ENCODE data around the gene RAB3GAP1.
"Not testable (repeated sequence)": the region's sequence is repeated elsewhere in the genome, so short reads cannot be mapped to it uniquely, and the experiment has no call there.

The RAB3GAP1 gene

DNA sequence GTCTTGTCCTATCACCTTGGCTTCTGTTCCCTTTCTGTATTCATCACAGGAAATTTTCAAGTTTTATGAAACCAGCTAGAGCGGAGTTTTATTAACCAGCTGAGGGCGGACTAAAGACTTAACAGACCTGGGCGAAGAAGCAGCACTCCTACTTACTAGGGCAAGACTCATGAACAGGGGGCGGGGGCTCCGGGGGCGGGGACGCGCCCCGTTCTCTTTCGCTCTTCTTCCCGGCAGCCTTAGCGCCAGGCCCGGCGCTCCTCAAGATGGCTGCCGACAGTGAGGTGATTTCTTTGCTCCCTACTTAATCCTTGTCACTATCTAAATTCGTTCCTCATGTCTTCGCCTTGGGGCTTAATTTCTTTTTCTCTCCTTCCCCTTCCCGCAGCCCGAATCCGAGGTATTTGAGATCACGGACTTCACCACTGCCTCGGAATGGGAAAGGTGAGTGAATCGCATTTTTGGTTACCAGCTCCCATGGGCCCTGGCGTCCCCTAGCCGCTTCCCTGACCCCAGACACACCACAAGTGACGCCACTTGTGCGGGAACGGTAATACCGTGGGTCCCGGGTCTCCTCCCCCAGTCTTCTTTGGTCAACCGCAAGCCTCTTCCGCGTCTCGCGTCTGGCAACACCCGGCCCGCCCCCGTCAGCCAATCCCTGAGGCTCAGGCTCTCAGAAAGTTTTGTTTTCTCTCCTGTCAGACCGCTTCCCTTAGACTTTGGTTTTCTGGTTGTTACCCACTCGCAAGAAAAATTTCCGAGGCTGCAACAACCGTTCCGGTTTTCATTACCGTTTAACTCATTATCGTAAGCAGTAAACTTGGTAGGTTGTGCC, at the start of gene RAB3GAP1:
Gene RAB3GAP1, plus strand, starts transcription at position 251 of the 835 bp plus-strand sequence. Its CDS starts 16 bp downstream, at position 267.
- DNase-seq, result peak; percentile 36

DNA sequence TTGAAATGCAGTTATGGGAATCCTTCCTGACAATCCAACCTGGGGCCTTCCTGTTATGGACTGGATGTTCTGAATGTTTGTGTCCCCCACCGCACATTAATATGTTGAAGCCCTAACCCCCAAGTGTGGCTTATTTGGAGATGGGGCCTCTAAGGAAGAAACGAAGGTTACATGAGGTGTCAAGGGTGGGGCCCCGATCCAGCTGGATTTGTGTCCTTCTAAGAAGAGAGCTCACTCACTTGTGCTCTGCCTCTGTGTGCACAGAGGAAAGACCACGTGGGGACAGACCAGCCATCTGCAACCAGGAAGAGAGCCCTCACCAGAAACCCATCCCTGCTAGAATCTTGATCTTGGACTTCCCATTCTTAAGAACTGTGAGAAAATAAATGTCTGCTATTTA, 49.3 kb upstream of the RAB3GAP1 start:
- DNase-seq, result no peak

DNA sequence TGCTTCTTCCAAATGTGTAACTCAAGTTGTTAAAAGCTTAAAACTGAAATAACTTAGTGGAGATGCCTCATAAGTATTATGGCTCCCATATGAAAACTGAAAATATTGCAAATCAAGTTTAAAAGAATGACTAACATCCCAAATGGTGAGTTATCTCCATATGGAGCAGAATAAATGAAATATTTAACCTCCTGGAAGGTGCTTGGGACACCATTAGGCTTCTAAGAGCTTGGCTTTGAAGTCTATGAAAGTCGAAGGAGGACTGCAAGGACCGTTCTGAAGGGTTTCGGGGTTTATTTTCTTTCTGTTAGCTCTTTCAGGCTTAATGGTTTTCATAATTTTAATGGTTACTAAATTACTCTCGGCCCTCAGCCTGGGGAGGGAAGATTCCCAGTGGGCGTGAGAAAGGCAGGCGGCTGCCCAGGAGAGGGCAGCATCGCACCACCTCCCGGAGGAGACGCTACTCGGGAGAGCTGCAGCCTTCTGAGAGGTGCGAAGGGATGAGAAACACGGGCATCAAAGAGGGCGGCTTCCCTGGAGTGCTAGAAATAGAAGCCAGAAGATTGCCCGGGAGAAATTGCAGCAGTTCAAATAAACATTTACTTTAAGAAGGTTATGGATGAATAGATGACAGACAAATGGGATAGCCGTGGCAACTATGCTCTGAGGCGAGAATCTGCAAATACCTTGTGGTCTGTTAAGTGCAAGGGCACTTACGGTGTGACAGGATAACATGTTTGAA, 47.9 kb upstream of the RAB3GAP1 start:
- DNase-seq, result peak; percentile 53

DNA sequence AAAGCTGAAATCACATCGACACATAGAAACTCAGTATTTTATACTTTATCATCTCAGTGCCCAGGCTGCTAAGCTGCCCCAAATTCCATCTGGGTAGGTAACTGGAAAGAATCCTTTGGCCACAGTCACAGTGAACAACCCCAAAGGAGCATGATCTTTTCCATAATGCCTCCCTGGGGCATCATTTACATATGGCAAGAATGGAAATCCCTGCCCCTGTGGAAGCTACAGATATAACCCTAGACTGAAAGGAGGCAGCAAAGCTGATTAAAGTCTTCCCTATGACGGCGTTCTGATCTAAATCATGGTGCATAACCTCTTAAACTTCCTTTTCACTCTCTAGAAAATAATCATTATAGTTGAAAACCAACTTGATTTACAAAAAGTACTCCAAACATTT, 46.3 kb upstream of the RAB3GAP1 start:
- no peak for DNase-seq

DNA sequence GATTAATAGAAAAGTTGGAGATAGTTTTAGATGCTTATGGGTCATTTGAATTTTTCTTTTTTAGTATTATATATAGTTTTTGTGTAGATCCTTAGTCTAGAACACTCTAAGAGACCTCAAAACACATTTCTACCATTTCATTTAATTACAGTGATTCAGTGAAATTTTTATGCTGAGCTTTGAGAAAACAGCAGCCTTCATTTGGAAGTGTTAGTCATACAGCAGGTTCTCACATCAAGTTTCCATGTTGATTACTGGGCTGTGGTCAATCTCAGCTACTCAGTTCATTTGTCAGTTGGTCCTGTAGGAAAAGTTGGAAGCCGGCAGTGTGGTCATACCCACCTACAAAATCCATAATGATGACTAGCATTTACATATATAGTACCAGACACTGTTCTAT, 42.8 kb upstream of the RAB3GAP1 start:
- no peak for DNase-seq

DNA sequence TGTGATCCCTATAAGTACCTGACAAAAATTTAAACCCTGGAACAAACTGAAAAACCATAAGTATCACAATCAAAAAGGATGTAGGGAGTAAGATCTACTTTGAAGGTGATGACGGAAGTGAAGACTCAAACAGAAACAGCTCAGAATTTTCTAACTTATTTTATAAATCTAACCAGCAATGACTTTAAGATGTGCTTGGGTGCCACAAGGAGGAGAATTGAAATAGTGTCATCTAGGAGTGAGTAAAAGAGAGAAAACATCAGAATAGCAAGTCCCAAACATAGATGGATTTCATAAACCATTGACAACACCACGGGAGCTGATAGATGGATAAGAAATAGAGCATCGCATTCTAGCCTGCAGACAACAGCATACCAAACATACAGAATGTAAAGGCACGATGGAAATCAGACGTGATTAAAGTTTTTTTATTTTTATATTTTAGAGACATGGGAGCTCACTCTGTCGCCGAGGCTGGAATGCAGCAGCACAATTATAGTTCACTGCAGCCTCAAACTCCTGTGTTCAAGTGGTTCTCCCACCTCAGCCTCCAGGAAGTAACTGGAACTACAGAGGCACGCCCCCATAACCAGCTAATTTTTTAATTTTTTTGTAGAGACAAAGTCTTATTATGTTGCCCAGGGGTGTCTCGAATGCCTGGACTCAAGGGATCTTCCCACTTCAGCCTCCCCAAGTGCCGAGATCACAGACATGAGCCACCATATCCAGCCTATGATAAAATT, 41.7 kb upstream of the RAB3GAP1 start:
- DNase-seq, result no peak

DNA sequence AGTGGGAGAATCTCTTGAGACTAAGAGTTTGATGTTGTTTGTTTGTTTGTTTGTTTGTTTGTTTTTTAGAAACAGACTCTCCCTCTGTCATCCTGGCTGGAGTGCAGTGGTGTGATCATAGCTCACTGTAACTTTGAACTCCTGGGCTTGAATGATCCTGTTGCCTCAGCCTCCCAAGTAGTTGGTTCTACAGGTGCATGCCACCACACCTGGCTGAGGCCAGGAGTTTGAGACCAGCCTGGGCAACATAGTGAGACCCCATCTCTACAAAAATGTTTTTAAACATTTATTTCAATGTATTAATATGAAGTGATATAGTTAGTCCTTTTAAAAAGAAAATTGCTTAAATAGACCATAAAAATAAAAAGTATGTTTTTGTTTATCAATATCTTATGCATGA, 40.5 kb upstream of the RAB3GAP1 start:
- DNase-seq, result no peak

DNA sequence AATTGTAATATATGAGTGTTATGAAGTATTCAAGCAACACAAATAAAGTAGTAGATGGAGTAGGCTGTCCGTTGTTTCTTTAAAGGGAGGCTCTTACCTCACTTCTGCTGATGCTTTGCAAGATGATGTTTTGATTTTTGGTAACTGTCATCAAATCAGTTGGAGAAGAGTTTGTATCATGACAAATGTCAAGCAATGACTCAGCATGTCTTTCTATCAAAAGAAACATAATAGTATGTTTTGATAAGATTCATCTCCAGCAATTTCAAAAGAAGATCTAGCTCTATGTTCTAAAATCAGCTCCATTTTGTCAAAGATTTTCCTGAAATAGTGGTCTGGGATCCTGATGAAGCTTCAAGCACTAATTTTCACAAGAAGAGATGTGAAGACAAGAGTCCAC, 30.5 kb upstream of the RAB3GAP1 start:
- no peak for DNase-seq

DNA sequence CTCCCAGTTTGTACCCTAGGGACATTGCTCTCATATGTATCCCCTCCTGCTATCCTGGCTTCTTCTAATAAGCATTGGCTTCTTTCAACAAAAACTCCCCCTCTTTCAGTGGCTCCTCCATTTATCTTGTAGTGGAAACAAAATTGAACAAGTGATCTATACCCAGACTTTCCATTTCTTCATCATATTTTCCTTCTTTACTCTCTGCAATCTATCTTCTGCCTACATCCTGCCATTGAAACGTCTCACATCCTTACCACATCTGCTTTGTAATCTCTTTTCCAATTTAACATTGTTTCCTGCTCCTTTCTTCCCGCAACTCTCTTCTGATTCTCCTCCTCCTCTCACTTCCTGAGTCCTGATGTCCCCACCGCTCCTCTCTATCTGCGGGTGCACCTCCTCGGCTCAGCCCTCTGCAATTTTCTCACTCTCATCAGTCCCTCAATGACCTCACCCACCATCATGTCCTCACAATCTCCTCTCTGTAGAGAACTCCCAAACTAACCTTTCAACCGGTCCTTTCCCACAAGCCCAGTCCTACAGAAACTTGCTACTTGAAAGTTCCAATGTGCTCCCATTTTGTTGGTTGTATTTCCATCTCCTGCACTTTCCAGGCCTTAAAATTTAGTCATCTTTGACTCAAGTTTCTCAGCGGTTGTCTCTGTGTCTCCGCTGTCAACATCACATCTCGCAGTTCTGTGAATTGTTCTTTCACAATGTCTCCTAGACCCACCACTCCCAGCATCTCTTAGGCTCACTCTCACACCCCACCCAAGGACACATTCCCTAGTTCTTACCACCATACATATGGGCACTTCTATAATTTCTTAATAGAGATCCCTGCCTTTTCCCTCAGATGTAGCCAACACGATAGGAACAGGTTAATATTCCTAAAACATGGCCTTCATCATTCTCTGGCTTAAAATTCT, 28.9 kb upstream of the RAB3GAP1 start:
- DNase-seq, result no peak

DNA sequence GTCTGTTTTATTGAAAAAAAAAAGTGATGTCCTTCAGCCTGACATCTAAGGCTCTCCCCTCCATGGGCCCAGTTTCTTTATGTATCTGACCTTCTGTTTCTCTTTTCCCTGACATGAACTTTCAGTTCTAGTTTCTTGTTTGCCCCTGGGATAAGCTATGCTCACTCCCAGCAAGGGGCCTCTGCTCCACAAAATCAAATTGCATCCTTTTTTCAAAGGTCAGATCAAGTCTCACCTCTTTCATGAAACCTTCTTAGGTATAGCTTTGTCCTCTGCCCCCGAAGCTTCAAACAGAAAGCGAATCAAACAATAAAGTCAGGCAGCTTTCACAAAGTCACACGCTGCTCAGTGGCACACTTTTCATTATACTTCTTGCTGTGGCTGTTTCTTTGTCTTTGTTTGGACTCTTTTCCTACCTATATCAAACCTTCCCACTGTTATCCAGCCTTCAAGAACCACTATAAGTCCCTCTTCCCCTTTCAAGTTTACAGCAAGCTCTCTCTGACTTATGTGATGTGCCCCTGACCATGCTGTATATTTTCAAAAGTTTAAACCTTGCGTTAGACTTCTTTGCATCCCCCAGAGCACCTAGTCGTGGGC, 28.1 kb upstream of the RAB3GAP1 start:
- no peak for DNase-seq

DNA sequence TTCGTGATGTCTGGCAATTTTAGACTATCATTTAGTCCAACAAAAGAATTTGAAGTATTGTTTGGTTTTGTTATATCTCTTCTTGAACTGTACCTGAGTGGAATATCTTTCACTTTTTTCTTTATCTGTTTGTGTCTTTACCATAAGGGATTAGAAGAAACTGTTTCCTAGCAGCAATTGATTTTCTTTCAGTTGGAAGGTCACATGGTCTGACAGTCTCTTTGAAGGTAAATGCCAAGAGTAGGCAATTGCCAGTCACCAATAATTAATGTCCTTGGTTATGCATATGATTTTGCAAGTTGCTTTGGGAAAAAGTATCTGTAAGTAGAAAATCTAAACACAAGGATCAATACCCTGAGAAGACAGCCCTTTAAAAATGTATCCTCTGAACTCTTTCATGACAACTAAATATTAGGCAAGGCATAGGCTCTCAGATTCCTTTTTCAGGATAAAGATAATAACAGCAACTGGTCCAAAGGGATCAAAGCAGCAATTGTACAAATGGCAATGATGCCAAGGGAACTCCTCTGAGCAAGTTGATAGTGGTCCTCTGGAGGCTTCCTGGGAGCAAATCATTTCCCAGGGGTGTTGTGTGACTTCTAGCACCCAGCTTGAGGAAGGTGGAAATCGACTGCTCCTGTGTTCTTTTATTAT, 22.5 kb upstream of the RAB3GAP1 start:
- DNase-seq, result no peak

DNA sequence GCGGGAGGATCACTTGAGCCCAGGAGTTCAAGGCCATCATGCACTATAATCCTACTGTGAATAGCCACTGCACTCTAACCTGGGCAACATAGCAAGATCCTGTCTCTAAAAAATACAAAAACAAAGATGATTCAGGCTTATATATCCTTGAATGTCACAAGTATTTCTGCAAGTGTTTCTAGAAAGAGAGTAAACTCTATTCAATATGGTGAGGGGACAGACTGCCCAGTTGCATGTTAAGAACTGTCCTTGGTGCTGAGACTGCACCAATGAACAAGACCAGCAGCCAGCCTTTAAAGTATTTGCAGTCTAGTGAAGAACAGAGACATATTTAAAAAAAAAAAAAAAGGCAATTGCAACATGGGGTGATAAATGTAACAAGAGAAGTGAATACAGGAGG, 21.3 kb upstream of the RAB3GAP1 start:
- no peak for DNase-seq

DNA sequence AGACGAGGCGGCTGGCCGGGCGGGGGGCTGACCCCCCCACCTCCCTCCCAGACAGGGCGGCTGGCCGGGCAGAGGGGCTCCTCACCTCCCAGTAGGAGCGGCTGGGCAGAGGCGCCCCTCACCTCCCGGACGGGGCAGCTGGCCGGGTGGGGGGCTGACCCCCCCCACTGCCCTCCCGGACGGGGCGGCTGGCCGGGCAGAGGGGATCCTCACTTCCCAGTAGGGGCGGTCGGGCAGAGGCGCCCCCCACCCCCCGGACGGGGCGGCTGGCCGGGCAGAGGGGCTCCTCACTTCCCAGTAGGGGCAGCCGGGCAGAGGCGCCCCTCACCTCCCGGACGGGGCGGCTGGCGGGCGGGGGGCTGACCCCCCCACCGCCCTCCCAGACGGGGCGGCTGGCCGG, 18.9 kb upstream of the RAB3GAP1 start:
- DNase-seq, result not testable (repeated sequence)

DNA sequence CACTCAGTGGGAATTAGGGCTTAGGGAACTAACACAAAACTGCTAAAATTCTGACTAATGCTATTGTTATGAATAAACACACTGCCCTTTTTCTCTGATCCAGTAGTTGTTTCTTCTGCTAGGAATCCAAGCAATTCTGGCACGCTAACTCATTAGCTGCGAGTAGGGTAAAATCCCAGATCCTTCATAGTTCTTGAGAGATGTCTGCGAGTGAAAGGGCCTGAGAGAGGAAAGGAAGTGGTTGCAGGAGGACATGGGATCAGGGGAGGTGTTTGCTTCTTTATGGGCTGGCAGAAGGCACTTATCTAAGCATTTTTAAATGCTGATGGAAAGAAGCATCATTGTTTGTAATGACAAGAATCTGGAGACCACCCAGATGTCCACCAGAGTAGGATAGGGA, 14.3 kb upstream of the RAB3GAP1 start:
- DNase-seq, result no peak

DNA sequence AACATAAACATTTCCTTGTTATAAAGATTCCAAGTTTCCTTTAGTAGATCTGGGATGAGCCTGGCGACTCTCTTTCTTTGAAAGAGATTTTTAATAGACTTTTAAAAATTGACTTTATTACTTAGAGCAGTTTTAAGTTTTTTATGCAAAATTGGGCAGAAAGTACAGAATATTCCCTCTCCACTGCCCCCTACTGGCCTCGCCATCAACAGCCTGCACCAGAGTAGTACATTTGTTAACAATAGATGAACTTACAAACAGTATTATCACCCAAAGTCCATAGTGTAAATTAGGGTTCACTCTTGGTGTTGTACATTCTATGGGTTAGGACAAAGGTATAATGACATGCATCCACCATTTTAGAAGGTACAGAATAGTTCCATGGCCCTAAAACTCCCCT, 8.7 kb upstream of the RAB3GAP1 start:
- no peak for DNase-seq

DNA sequence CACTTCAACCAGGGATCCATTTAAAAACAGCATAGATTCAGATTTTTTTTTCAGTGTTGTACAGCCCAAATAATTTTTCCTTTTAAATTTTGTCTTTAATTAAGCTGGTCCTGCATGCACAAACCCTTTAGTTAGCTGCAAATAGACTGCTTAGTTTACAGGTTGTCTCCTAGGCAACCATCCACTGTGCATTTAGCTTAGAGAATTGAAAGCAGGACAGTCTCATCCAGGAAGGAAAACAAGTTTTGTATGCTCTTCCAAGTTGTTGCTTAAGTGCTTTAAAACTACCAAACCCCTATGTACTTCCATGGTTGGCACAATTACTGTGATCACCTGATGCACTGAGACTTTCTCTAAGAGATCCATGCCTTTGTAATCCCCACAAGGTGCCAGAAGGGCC, 4.8 kb upstream of the RAB3GAP1 start, which contains the start of gene MAP3K19:
Gene MAP3K19, minus strand, starts transcription at position 148 of the 400 bp plus-strand sequence. CDS start 22,800 bp downstream, outside the sequence.
- DNase-seq, result no peak

DNA sequence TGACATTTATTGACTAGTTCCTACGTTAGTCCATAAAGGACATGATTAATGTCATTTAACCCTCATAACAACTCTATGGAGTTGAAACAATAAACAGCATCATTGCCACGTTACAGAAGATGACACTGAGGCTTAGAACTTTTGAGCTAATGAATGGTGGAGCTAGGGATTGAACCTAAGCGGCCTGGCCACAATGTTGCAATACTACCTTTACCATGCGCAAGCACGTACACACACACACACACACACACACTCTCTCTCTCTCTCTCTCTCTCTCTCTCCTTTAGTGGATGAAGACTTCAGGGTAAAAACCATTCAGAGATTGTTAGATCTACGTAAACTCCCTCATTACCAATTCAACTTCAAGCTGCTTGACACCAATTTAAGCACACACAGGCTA, 4.0 kb upstream of the RAB3GAP1 start:
- DNase-seq, result no peak

DNA sequence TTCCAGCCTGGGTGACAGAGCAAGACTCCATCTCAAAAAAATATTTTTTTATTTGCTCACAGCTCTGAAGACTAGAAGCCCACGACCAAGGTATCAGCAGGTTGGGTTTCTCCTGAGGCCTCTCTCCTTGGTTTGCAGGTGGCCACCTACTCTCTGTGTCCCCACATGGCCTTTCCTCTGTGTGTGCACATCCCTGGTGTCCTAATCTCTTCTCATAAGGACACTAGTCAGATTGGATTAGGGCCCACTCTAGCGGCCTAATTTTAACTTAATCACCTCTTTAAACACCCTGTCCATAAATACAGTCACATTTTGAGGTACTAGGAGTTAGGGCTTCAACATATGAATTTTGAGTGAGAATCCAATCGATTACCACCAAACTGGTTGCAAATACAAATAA, 2.0 kb upstream of the RAB3GAP1 start:
- no peak for DNase-seq

DNA sequence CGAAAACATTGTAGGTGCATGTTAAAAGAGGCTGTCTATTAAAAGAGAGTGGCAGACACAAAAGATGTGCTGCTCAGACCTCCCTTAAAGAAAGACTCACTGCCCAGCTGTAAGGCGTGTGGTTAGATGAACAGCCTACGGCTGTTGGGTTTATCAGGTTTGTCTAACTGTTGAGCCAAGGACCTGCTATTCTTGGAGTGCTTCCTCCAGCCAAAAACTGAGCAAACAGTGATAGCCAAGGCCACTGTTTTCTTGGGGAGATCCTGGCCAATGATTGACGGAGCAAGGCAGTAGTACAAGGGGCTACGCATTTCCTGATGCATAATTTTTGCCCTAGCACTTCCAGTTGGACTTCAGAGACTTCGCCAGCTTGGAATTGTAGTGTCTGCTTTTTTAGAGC, 1.4 kb upstream of the RAB3GAP1 start:
- no peak for DNase-seq

DNA sequence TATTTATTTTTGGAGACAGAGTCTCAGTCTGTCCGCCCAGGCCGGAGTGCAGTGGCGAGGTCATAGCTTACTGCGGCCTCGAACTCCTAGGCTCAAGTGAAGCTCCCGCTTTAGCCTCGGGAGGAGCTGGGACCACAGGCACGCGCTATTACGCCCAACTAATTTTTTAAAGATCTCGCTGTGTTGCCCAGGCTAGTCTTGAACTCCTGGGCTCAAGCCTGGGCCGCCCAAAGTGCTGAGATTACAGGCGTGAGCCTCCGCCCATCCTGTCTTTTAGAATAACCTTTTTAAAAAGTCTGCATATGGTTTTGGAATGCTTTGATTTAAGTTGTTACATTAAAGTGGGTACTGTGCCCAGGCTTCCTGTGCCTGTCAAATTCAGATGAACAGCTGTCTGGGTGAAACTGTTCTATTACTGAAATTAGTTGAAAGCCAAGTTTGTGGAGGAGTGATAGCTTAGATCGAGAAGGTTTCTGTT, 944 bp downstream of the RAB3GAP1 start:
- DNase-seq, result no peak

DNA sequence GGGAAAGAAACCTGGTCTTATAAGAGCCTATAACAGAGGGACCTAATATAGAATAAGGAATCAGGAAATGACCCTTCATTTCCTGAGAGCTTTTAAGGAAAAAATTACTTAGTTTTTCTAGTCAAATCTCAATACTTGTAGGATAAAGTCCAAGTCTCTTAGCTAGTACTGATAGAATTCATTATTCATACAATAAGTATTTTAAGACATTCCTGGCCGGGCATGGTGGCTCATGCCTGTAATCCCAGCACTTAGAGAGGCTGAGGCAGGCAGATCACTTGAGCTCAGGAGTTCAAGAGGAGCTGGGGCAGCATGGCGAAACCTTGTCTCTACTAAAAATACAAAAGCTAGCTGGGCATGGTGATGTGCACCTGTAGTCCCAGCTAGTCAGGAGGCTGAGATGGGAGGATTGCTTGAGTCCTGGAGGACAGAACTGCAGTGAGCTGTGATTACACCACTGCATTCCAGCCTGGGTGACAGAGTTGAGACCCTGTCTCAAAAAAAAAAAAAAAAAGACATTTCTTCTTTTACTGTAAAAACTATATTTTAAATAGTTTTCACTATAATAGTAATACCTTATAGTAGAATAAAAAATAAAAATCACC, 3.2 kb downstream of the RAB3GAP1 start:
- DNase-seq, result no peak

All from NCI-H1092 (cell line).